Kidney tubule cell (primary cell): ENCODE results near the gene ADGRA3.

Experiments
- DNase-seq: peaks from one replicate; pipeline ENCODE4 v3.0.0-alpha.2; 2018; ENCODE audit warnings: low spot score

The ADGRA3 gene

GRCh38 chr4:22363787-22364186 is 152.1 kb downstream of the ADGRA3 start:
- DNase-seq = no peak

GRCh38 chr4:22363036-22363435 is 152.8 kb downstream of the ADGRA3 start:
- DNase-seq = no peak

- DNase-seq = peak; percentile 55
Observed at GRCh38 chr4:22356987-22357596, 158.8 kb downstream of the ADGRA3 start.

GRCh38 chr4:22348410-22348809 is 167.5 kb downstream of the ADGRA3 start:
- DNase-seq = peak; percentile 13

GRCh38 chr4:22345678-22346077 is 170.2 kb downstream of the ADGRA3 start:
- DNase-seq = no peak

GRCh38 chr4:22345055-22345454 is 170.8 kb downstream of the ADGRA3 start:
- no peak for DNase-seq

- DNase-seq = no peak
Observed at GRCh38 chr4:22343606-22344005, 172.3 kb downstream of the ADGRA3 start.

GRCh38 chr4:22339491-22339890 is 176.4 kb downstream of the ADGRA3 start:
- no peak for DNase-seq

GRCh38 chr4:22338796-22339195 is 177.1 kb downstream of the ADGRA3 start:
- no peak for DNase-seq
